KMS-11 (cell line): ENCODE results near the gene WNT9A.

Source experiments
- H2AFZ ChIP-seq: fragments of 200-600 bp; sonication (generic); 2 replicates; pipeline ENCODE4 v1.6.1; 2016; ENCODE audit warnings: antibody characterized with exemption, mixed run types, low read depth
- H3K27ac ChIP-seq: fragments of 200-600 bp; sonication (generic); 2 replicates; pipeline ENCODE4 v1.6.1; 2016; ENCODE audit warnings: mild to moderate bottlenecking, mixed run types
- H3K27me3 ChIP-seq: fragments of 200-600 bp; sonication (generic); 2 replicates; pipeline ENCODE4 v1.6.1; 2017; ENCODE audit warnings: mild to moderate bottlenecking, low read depth, mixed run types, moderate library complexity; ENCODE audit not compliant: insufficient read depth
- H3K36me3 ChIP-seq: fragments of 200-600 bp; sonication (generic); 2 replicates; pipeline ENCODE4 v1.6.1; 2017; ENCODE audit warnings: mild to moderate bottlenecking, mixed run types; ENCODE audit not compliant: insufficient read depth
- H3K4me1 ChIP-seq: fragments of 200-600 bp; sonication (generic); 2 replicates; pipeline ENCODE4 v1.6.1; 2016; ENCODE audit warnings: mild to moderate bottlenecking, low read depth, mixed run types; ENCODE audit not compliant: poor library complexity, severe bottlenecking
- H3K4me2 ChIP-seq: fragments of 200-600 bp; sonication (generic); 2 replicates; pipeline ENCODE4 v1.7.0; 2016; ENCODE audit warnings: mild to moderate bottlenecking, mixed run types
- H3K4me3 ChIP-seq: fragments of 200-600 bp; sonication (generic); IDR thresholded peaks from 2 replicates; pipeline ENCODE4 v1.6.1; 2017; ENCODE audit warnings: low read depth, low read length, mixed read lengths; ENCODE audit not compliant: insufficient read depth
- H3K79me2 ChIP-seq: fragments of 200-600 bp; sonication (generic); 2 replicates; pipeline ENCODE4 v1.6.1; 2016; ENCODE audit warnings: low read depth, mixed run types; ENCODE audit not compliant: insufficient read depth
- H3K9ac ChIP-seq: fragments of 200-600 bp; sonication (generic); 2 replicates; pipeline ENCODE4 v1.6.1; 2016; ENCODE audit warnings: mild to moderate bottlenecking, mixed run types
- H4K20me1 ChIP-seq: fragments of 200-600 bp; sonication (generic); 2 replicates; pipeline ENCODE4 v1.6.1; 2016; ENCODE audit warnings: mild to moderate bottlenecking, mixed run types; ENCODE audit not compliant: insufficient read depth
- CTCF ChIP-seq: fragments of 200-600 bp; sonication (generic); conservative IDR thresholded peaks from 2 replicates; pipeline ENCODE4 v1.6.1; 2017; ENCODE audit warnings: low read depth, mild to moderate bottlenecking, antibody characterized with exemption, low read length, moderate library complexity, mixed read lengths

The WNT9A gene

GRCh38 chr1:227891955-227892488 is 55.7 kb downstream of the WNT9A start:
- no peak for TF ChIP-seq CTCF
- no peak overlapping the region for H3K4me3 ChIP-seq
- H4K20me1 ChIP-seq, result no peaks in the 10 kb centered on the region
- no peak overlapping the region for H3K4me2 ChIP-seq
- no peaks in the 10 kb centered on the region for H3K79me2 ChIP-seq
- H3K27ac ChIP-seq, result no peak overlapping the region
- no peaks in the 10 kb centered on the region for H3K27me3 ChIP-seq
- no peaks in the 10 kb centered on the region for H3K36me3 ChIP-seq
- no peaks in the 10 kb centered on the region for H3K4me1 ChIP-seq
- no peak overlapping the region for H2AFZ ChIP-seq
- no peak overlapping the region for H3K9ac ChIP-seq

GRCh38 chr1:227891223-227891954 is 56.3 kb downstream of the WNT9A start:
- H3K36me3 ChIP-seq, result no peaks in the 10 kb centered on the region
- H2AFZ ChIP-seq, result no peak overlapping the region
- H3K4me3 ChIP-seq, result no peak overlapping the region
- H3K27ac ChIP-seq, result no peak overlapping the region
- H3K4me1 ChIP-seq, result no peaks in the 10 kb centered on the region
- no peaks in the 10 kb centered on the region for H3K27me3 ChIP-seq
- TF ChIP-seq CTCF, result no peak
- H3K4me2 ChIP-seq, result no peak overlapping the region
- H3K9ac ChIP-seq, result no peak overlapping the region
- no peaks in the 10 kb centered on the region for H4K20me1 ChIP-seq
- no peaks in the 10 kb centered on the region for H3K79me2 ChIP-seq

- TF ChIP-seq CTCF, result no peak
- Histone ChIP-seq H4K20me1 (no peaks in the 10 kb centered on the region), H3K27me3 (no peaks in the 10 kb centered on the region), H3K27ac (no peak overlapping the region), H3K4me3 (no peak overlapping the region), H3K79me2 (no peaks in the 10 kb centered on the region), H2AFZ (no peak overlapping the region), H3K36me3 (no peaks in the 10 kb centered on the region), H3K4me2 (no peak overlapping the region), H3K4me1 (no peaks in the 10 kb centered on the region), H3K9ac (no peak overlapping the region)
Measured at GRCh38 chr1:227890451-227891222, 57.1 kb downstream of the WNT9A start.

GRCh38 chr1:227889863-227890405 is 57.8 kb downstream of the WNT9A start:
- H4K20me1 ChIP-seq, result no peaks in the 10 kb centered on the region
- TF ChIP-seq CTCF, result no peak

More at GRCh38 chr1:227889863-227890405, 57.8 kb downstream of the WNT9A start:
- no peaks in the 10 kb centered on the region for H3K27me3 ChIP-seq
- H3K79me2 ChIP-seq, result no peaks in the 10 kb centered on the region
- H3K4me2 ChIP-seq, result no peak overlapping the region
- no peak overlapping the region for H3K9ac ChIP-seq
- no peaks in the 10 kb centered on the region for H3K4me1 ChIP-seq
- no peak overlapping the region for H3K27ac ChIP-seq
- H3K36me3 ChIP-seq, result no peaks in the 10 kb centered on the region
- no peak overlapping the region for H2AFZ ChIP-seq
- H3K4me3 ChIP-seq, result no peak overlapping the region
